Smooth muscle cell (in vitro differentiated cells): ENCODE measurements around the gene RDX. TPM values are rescaled to one million over a fixed set of nuclear protein-coding genes. Genes with fewer than 3 reads are reported as not detected.
"Not testable (repeated sequence)": the region's sequence is repeated elsewhere in the genome, so short reads cannot be mapped to it uniquely, and the experiment has no call there.

ENCODE experiments used
- DNase-seq: peaks from one replicate; lab custom pipeline; 2025; ENCODE audit not compliant: unreplicated experiment; lab: John Stamatoyannopoulos, UW
- H2AFZ ChIP-seq: fragments of 200-600 bp; sonication (generic); 2 replicates; pipeline ENCODE4 v1.6.0; 2016; ENCODE audit warnings: antibody characterized with exemption, low read depth, mild to moderate bottlenecking
- H3F3A ChIP-seq: fragments of 200-600 bp; sonication (generic); 2 replicates; pipeline ENCODE4 v1.6.0; 2017; ENCODE audit warnings: antibody characterized with exemption, low read depth
- H3K27ac ChIP-seq: fragments of 200-600 bp; sonication (generic); 2 replicates; pipeline ENCODE4 v1.5.1; 2016; ENCODE audit warnings: low read depth, mild to moderate bottlenecking
- H3K27me3 ChIP-seq: fragments of 200-600 bp; sonication (generic); 2 replicates; pipeline ENCODE4 v1.6.1; 2016; ENCODE audit warnings: low read depth, mild to moderate bottlenecking
- H3K36me3 ChIP-seq: fragments of 200-600 bp; sonication (generic); 2 replicates; pipeline ENCODE4 v1.5.1; 2016; ENCODE audit warnings: low read depth
- H3K4me1 ChIP-seq: fragments of 200-600 bp; sonication (generic); 2 replicates; pipeline ENCODE4 v1.5.1; 2016; ENCODE audit warnings: low read depth
- H3K4me2 ChIP-seq: fragments of 200-600 bp; sonication (generic); 2 replicates; pipeline ENCODE4 v1.6.0; 2016; ENCODE audit warnings: mild to moderate bottlenecking
- H3K4me3 ChIP-seq: fragments of 200-600 bp; sonication (generic); 2 replicates; pipeline ENCODE4 v1.5.1; 2016; ENCODE audit warnings: mild to moderate bottlenecking
- H3K79me2 ChIP-seq: fragments of 200-600 bp; sonication (generic); 2 replicates; pipeline ENCODE4 v1.6.0; 2016; ENCODE audit warnings: low read depth, mild to moderate bottlenecking
- H3K9ac ChIP-seq: fragments of 200-600 bp; sonication (generic); 2 replicates; pipeline ENCODE4 v1.6.0; 2016; ENCODE audit warnings: low read depth
- H3K9me3 ChIP-seq: fragments of 200-600 bp; sonication (generic); replicated peaks from 2 replicates; pipeline ENCODE4 v1.5.1; 2016; ENCODE audit warnings: low read depth
- H4K20me1 ChIP-seq: fragments of 200-600 bp; sonication (generic); 2 replicates; pipeline ENCODE4 v1.6.0; 2016; ENCODE audit warnings: low read depth
- WGBS: methylation state at CpG from one replicate; pipeline ENCODE4 v1.1.7; 2016; ENCODE audit warnings: low lambda C conversion rate; 5-methylcytosine and 5-hydroxymethylcytosine counted together
- polyA plus RNA-seq: library from polyadenylated mRNA; unstranded; fragments of >200 nt; fragmentation: Nextera tagmentation; extraction: Ambion mirVana; gene quantifications from 2 replicates; pipeline ENCODE4 v1.2.1, GENCODE V29; 2016
- total RNA-seq: library from RNA; depleted of rRNA; stranded (reverse); fragments of >200 nt; gene quantifications from 2 replicates; pipeline ENCODE4 v1.2.3, GENCODE V29; 2014
- TF ChIP-seq, protein P1 (sequence below): fragments of 200-600 bp; sonication (generic); IDR thresholded peaks from 2 replicates; pipeline ENCODE4 v1.5.1; 2017; ENCODE audit warnings: borderline replicate concordance, mild to moderate bottlenecking, antibody characterized with exemption; ENCODE audit not compliant: insufficient read depth, poor library complexity, severe bottlenecking

Gene RDX
- total and polyA plus RNA-seq, 2 experiments from 2014 or later = 137 to 165 TPM

DNA sequence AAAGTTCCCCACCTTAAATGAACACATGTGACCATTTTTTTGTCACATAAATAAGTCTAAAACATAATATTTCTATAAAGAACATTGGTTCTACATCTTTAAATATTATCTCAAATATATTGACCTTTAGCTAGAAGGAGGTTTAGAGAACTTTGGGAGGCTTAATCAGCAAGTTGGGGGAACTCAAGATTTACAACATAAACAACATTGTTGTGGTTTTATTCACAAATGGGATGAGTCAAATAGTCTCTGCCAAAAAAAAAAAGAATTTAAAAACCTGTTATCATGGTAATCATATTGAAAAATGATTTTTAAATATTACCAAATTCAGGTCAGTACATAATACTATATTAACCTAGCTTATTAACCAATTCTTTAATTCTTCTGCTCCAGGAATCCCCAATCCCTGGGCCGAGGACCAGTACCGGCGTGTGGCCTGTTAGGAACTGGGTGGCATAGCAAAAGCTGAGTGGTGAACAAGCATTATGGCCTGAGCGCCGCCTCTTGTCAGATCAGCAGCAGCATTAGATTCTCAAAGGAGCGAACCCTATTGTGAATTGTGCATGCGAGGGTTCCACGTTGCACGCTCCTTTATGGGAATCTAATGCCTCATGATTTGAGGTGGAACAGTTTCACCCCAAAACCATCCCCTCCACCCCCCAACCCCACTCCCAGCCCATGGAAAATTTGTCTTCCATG is 98.2 kb downstream of the RDX start:
- Histone ChIP-seq H2AFZ (no peak overlapping the region), H3K27ac (no peak overlapping the region), H3K79me2 (no peaks in the 10 kb centered on the region), H3K9ac (no peak overlapping the region), H3K36me3 (no peaks in the 10 kb centered on the region), H4K20me1 (no peaks in the 10 kb centered on the region), H3K27me3 (no peaks in the 10 kb centered on the region), H3F3A (peaks cover 6% of the 10 kb centered on the region), H3K4me3 (no peak overlapping the region), H3K9me3 (no peaks in the 10 kb centered on the region), H3K4me1 (peaks cover 9% of the 10 kb centered on the region), H3K4me2 (no peak overlapping the region)
- WGBS = 98% methylated on average over 9 of the region's 9 CpGs
- no peak for DNase-seq
- TF ChIP-seq, protein P1, sequence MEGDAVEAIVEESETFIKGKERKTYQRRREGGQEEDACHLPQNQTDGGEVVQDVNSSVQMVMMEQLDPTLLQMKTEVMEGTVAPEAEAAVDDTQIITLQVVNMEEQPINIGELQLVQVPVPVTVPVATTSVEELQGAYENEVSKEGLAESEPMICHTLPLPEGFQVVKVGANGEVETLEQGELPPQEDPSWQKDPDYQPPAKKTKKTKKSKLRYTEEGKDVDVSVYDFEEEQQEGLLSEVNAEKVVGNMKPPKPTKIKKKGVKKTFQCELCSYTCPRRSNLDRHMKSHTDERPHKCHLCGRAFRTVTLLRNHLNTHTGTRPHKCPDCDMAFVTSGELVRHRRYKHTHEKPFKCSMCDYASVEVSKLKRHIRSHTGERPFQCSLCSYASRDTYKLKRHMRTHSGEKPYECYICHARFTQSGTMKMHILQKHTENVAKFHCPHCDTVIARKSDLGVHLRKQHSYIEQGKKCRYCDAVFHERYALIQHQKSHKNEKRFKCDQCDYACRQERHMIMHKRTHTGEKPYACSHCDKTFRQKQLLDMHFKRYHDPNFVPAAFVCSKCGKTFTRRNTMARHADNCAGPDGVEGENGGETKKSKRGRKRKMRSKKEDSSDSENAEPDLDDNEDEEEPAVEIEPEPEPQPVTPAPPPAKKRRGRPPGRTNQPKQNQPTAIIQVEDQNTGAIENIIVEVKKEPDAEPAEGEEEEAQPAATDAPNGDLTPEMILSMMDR = no peak

DNA sequence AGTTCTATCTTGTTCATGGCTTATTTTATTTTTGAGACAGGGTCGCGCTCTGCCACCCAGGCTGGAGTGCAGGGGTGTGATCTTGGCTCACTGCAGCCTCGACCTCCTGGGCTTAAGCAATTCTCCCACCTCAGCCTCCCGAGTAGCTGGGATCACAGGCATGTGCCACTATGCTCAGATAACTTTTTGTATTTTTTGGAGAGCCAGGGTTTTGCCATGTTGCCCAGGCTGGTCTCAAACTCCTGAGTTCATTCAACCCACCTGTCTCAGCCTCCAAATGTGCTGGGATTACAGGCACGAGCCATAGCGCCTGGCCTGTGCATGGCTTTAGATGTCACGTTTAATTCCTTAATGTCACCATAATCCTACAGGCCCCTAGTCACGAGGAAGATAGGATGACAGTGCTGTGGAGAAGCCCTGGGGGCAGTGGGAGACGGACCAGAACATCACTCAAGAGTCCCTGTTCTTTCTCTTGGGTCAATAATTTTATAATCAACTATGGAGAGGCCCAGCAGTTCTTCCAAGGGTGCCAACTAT is 99.5 kb downstream of the RDX start:
- H3K4me2 ChIP-seq = no peak overlapping the region
- peaks cover 9% of the 10 kb centered on the region for H3K4me1 ChIP-seq
- H3K27ac ChIP-seq = no peak overlapping the region

DNA sequence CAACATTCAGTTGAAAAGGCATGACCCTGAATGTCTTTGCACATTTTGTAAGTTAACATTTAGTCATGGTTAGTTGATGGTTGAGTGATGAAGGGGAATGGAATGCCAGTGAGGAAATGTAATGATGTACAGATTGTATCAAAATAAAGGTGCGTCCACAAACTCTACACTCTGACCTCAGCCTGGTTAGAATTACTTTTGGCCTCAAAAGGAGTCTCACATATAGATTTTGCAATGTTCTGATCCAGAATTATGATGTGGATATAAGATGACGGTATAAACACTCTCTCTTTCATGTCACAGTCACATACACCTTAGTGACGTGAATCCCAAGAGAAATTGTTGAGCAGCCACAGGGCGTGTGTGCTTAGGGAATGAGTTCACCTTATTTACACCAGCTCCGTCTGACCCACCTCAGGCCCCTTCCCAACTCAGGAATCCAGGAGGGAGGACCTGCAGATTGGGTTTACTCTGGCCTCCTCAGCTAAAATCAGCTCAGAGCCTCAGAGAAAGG is 100.1 kb downstream of the RDX start:
- TF ChIP-seq, protein P1 = no peak
- Histone ChIP-seq H2AFZ (no peak overlapping the region), H3K9me3 (no peaks in the 10 kb centered on the region), H3K27ac (peak overlapping the region; percentile 18), H3K79me2 (no peaks in the 10 kb centered on the region), H3K4me2 (no peak overlapping the region), H3K4me1 (peaks cover 9% of the 10 kb centered on the region), H3K27me3 (no peaks in the 10 kb centered on the region), H3F3A (peaks cover 6% of the 10 kb centered on the region), H4K20me1 (no peaks in the 10 kb centered on the region), H3K36me3 (no peaks in the 10 kb centered on the region), H3K9ac (no peak overlapping the region), H3K4me3 (no peak overlapping the region)
- WGBS = 75% methylated on average over 5 of the region's 5 CpGs
- no peak for DNase-seq

More for the DNA sequence above, 99.5 kb downstream of the RDX start:
- H3K9ac ChIP-seq = no peak overlapping the region
- no peaks in the 10 kb centered on the region for H4K20me1 ChIP-seq
- no peak for DNase-seq
- no peaks in the 10 kb centered on the region for H3K36me3 ChIP-seq
- WGBS = 84% methylated on average over 9 of the region's 9 CpGs
- H3K27me3 ChIP-seq = no peaks in the 10 kb centered on the region
- H3K9me3 ChIP-seq = no peaks in the 10 kb centered on the region
- peaks cover 6% of the 10 kb centered on the region for H3F3A ChIP-seq
- TF ChIP-seq, protein P1 = no peak
- no peak overlapping the region for H3K4me3 ChIP-seq
- H2AFZ ChIP-seq = no peak overlapping the region
- H3K79me2 ChIP-seq = no peaks in the 10 kb centered on the region

DNA sequence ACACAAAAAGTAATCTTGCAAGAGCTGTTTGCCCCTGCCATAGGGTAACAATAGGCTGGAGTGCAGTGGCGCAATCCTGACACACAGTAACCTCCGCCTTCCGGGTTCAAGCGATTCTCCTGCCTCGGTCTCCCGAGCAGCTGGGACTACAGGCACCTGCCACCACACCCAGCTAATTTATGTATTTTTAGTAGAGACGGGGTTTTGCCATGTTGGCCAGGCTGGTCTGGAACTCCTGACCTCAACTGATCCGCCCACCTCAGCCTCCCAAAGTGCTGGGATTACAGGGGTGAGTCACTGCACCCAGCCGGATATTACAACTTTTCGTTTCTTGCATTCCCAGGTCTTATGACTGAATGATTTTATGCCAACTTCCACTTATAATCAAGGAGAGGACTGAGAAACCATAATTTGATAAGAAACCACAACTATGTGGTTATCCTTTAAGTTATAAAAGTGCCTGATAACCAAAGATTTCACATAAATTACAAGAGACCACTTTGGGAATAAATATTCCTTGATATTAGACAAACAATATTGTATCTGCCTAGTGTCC is 102.1 kb downstream of the RDX start:
- not testable (repeated sequence) for DNase-seq, H3K9ac ChIP-seq, H3K27me3 ChIP-seq, H3F3A ChIP-seq, H3K79me2 ChIP-seq, H3K4me3 ChIP-seq, H3K36me3 ChIP-seq, H4K20me1 ChIP-seq, H3K4me1 ChIP-seq, H3K4me2 ChIP-seq, H2AFZ ChIP-seq, H3K9me3 ChIP-seq
- 69% methylated on average over 10 of the region's 10 CpGs for WGBS
- H3K27ac ChIP-seq = peak overlapping the region; percentile 55

DNA sequence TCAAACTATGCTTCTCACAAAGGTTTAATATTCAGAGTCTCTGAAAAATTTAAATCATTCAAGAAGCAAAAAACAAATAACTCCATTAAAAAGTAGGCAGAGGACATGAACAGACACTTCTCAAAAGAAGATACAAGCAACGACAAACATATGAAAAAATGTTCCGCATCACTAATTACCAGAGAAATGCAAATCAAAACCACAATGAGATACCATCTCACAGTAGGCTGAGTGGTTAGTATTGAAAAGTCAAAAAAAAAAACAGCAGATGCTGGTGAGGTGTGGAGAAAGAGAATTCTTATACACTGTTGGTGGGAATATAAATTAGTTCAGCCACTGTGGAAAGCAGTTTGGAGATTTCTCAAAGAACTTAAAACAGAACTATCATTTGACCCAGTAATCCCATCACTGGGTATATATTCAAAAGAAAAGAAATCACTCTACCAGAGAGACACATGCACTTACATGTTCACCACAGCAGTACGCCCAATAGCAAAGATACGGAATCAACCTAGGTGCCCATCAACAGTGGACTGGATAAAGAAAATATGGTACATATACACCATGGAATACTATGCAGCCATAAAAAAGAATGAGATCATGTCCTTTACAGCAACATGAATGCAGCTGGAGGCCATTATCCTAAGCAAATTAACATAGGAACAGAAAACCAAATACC is 103.7 kb downstream of the RDX start:
- not testable (repeated sequence) for H3K4me3 ChIP-seq, H4K20me1 ChIP-seq, H3K4me1 ChIP-seq, H3K79me2 ChIP-seq, H3K27me3 ChIP-seq, H3K36me3 ChIP-seq, H2AFZ ChIP-seq, H3F3A ChIP-seq, H3K4me2 ChIP-seq, H3K9ac ChIP-seq, H3K9me3 ChIP-seq, DNase-seq, H3K27ac ChIP-seq
- WGBS = 85% methylated on average over 4 of the region's 4 CpGs
